Activated CD8-positive, alpha-beta T cell treated with anti-CD3 and anti-CD28 coated beads for 36 hours (primary cell): ENCODE measurements around the gene WDR20. TPM values are rescaled to one million over a fixed set of nuclear protein-coding genes. Genes with fewer than 3 reads are reported as not detected.

Experiments
- ATAC-seq: fragments of 200-7000 bp; cut with Tn5 transposase; one replicate; pipeline ENCODE4 v1.10.0; 2021; ENCODE audit warnings: mild to moderate bottlenecking, moderate library complexity
- CTCF ChIA-PET: fragments of 350-600 bp; sonication (Branson Sonifier 250); formaldehyde crosslinking; loops from one replicate; lab custom pipeline; 2021; ENCODE audit warnings: antibody characterized with exemption; lab: Charles Lee
- POLR2A ChIA-PET: fragments of 350-600 bp; sonication (Branson Sonifier 250); formaldehyde crosslinking; loops from one replicate; lab custom pipeline; 2021; ENCODE audit warnings: antibody characterized with exemption; lab: Charles Lee
- DNase-seq: peaks from one replicate; pipeline ENCODE4 v3.0.0-alpha.2; 2020
- H3K27ac Mint-ChIP-seq: one replicate; pipeline ENCODE4 v1.8.0; 2021; ENCODE audit warnings: mild to moderate bottlenecking, mixed read lengths
- H3K27me3 Mint-ChIP-seq: one replicate; pipeline ENCODE4 v1.8.0; 2021; ENCODE audit warnings: mixed read lengths
- H3K36me3 Mint-ChIP-seq: one replicate; pipeline ENCODE4 v1.8.0; 2021; ENCODE audit warnings: low read depth, mixed read lengths
- H3K4me1 Mint-ChIP-seq: one replicate; pipeline ENCODE4 v1.8.0; 2021; ENCODE audit warnings: low read depth, mixed read lengths
- H3K4me3 Mint-ChIP-seq: one replicate; pipeline ENCODE4 v1.8.0; 2021; ENCODE audit warnings: mild to moderate bottlenecking, moderate library complexity, mixed read lengths
- H3K9me3 Mint-ChIP-seq: one replicate; pipeline ENCODE4 v1.8.0; 2021; ENCODE audit warnings: mixed read lengths
- intact Hi-C: fragments of 100-400 bp; cut with micrococcal nuclease; formaldehyde crosslinking; loops from one replicate; pipeline ENCODE4 v1.10.0; 2022
- total RNA-seq, 2 experiments: library from RNA; stranded (reverse); gene quantifications; one replicate each; pipeline ENCODE4 v1.2.3, GENCODE V29; 2021
- TF ChIP-seq, protein P1 (sequence below): fragments of 200-600 bp; IDR thresholded peaks from one replicate; pipeline ENCODE4 v1.8.0; 2022; ENCODE audit warnings: antibody characterized with exemption, mild to moderate bottlenecking

The WDR20 gene
- total RNA-seq, 2 experiments from 2014 or later = 18.5 to 21.6 TPM

GRCh38 chr14:102203382-102203781, 63.7 kb downstream of the WDR20 start:
- ChIA-PET CTCF (no interaction called here), POLR2A (no interaction called here)
- intact Hi-C loops = no loop called here
- no peak for ATAC-seq
- peaks cover 24% of the 10 kb centered on the region for H3K36me3 Mint-ChIP-seq
- peaks cover 46% of the 10 kb centered on the region for H3K4me1 Mint-ChIP-seq
- no peaks in the 10 kb centered on the region for H3K27me3 Mint-ChIP-seq
- no peak overlapping the region for H3K27ac Mint-ChIP-seq
- DNase-seq = no peak
- no peaks in the 10 kb centered on the region for H3K9me3 Mint-ChIP-seq
- TF ChIP-seq, protein P1, sequence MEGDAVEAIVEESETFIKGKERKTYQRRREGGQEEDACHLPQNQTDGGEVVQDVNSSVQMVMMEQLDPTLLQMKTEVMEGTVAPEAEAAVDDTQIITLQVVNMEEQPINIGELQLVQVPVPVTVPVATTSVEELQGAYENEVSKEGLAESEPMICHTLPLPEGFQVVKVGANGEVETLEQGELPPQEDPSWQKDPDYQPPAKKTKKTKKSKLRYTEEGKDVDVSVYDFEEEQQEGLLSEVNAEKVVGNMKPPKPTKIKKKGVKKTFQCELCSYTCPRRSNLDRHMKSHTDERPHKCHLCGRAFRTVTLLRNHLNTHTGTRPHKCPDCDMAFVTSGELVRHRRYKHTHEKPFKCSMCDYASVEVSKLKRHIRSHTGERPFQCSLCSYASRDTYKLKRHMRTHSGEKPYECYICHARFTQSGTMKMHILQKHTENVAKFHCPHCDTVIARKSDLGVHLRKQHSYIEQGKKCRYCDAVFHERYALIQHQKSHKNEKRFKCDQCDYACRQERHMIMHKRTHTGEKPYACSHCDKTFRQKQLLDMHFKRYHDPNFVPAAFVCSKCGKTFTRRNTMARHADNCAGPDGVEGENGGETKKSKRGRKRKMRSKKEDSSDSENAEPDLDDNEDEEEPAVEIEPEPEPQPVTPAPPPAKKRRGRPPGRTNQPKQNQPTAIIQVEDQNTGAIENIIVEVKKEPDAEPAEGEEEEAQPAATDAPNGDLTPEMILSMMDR = no peak
- H3K4me3 Mint-ChIP-seq = no peak overlapping the region

DNA sequence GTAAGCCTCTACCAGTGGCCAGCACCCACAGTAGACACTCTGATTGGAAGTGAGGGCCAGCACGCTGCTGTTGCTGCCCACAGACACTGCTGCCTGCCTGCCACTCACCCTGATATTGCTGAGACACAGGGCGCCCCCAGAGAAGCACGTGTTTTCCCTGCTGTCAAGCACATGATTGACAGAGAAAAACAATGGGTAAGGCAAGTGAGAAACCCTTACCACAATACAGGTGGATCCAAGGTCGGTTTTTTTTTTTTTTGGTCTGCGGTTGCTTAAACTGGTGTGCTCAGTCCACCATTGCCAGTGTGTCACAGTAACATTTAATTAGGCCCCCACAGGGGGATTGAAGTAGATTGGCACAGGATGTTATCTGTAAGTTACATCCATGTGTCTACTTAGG, 65.9 kb downstream of the WDR20 start:
- TF ChIP-seq, protein P1 = no peak
- no peaks in the 10 kb centered on the region for H3K27me3 Mint-ChIP-seq
- H3K27ac Mint-ChIP-seq = no peak overlapping the region
- no peak overlapping the region for H3K4me3 Mint-ChIP-seq
- CTCF ChIA-PET = no interaction called here
- DNase-seq (no peak), ATAC-seq (peak; percentile 13)
- H3K36me3 Mint-ChIP-seq = peaks cover 14% of the 10 kb centered on the region
- no peaks in the 10 kb centered on the region for H3K9me3 Mint-ChIP-seq
- peaks cover 25% of the 10 kb centered on the region for H3K4me1 Mint-ChIP-seq
- intact Hi-C loops = no loop called here
- POLR2A ChIA-PET = no interaction called here

DNA sequence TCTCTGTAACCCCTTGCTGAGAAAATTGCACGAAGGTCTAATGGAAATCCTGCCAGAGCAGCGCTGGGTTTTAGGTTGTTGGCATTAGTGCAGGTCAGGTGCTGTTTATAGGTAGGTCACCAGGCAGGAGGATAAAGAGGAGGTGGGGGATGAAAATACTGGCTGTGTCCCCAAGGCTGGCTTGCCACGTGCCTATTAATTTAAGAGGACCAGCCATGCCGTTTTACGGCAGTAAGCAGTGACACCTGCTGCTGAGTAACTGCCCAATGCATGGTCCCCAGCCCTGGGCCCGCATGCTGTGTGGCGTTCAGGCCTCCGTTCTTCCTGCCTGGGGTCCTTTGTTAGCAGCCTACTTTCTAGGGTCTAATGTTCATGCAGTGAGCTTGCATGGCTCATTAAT, 67.2 kb downstream of the WDR20 start:
- TF ChIP-seq, protein P1 = no peak
- Mint-ChIP-seq H3K27me3 (no peaks in the 10 kb centered on the region), H3K4me3 (no peak overlapping the region), H3K36me3 (peaks cover 14% of the 10 kb centered on the region), H3K9me3 (no peaks in the 10 kb centered on the region), H3K4me1 (peaks cover 12% of the 10 kb centered on the region), H3K27ac (no peak overlapping the region)
- no peak for ATAC-seq
- no peak for DNase-seq
- POLR2A ChIA-PET = no interaction called here
- CTCF ChIA-PET = interaction anchor here (1.1 kb wide), 1 partner anchor 23 kb away, joined by 3 read pairs; no protein-coding TSS in a partner anchor
- intact Hi-C loops = no loop called here

DNA sequence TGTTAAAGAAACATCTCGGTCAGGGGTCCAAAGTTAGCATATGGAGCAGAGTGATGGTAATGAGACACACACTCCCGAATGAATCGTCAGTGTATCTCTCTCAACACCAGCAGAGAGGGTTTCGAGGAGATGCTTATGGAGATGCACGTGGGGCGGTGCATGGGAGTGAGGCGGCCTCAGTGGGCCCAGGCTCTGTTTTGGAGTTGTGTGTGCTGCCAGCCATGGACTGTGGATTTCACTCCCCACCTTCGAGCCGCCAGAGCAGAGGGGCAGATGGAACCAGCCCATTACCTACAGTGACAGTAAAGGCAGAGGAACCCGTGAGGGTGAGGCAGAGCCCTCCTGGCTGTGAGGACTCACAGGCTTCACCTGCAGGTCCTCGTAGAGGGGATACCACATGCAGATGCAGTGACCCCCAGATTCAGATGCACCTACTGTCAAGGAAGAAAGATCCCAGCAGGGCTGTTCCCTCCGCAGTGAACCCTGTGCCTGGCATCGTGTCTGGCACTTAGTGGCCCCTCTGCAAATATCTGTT, 68.2 kb downstream of the WDR20 start:
- Mint-ChIP-seq H3K27ac (no peak overlapping the region), H3K4me1 (peaks cover 8% of the 10 kb centered on the region), H3K27me3 (no peaks in the 10 kb centered on the region), H3K36me3 (peaks cover 14% of the 10 kb centered on the region), H3K9me3 (no peaks in the 10 kb centered on the region), H3K4me3 (no peak overlapping the region)
- DNase-seq (no peak), ATAC-seq (no peak)
- TF ChIP-seq, protein P1 = no peak
- intact Hi-C loops = no loop called here
- POLR2A ChIA-PET = no interaction called here
- CTCF ChIA-PET = interaction anchor here (1.1 kb wide), 1 partner anchor 23 kb away, joined by 3 read pairs; no protein-coding TSS in a partner anchor

DNA sequence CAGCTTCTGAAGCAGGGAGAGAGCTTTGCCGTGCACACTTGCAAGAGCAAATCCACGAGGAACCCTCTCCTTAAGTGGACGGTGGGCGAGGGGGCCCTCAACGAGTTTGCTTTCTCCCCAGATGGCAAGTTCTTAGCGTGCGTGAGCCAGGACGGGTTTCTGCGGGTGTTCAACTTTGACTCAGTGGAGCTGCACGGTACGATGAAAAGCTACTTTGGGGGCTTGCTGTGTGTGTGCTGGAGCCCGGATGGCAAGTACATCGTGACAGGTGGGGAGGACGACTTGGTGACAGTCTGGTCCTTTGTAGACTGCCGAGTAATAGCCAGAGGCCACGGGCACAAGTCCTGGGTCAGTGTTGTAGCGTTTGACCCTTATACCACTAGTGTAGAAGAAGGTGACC, 69.0 kb downstream of the WDR20 start:
- DNase-seq = no peak
- no peak overlapping the region for H3K4me3 Mint-ChIP-seq
- CTCF ChIA-PET = no interaction called here
- TF ChIP-seq, protein P1 = no peak
- H3K27me3 Mint-ChIP-seq = no peaks in the 10 kb centered on the region
- peaks cover 14% of the 10 kb centered on the region for H3K36me3 Mint-ChIP-seq
- intact Hi-C loops = no loop called here
- no peak overlapping the region for H3K27ac Mint-ChIP-seq
- peaks cover 7% of the 10 kb centered on the region for H3K4me1 Mint-ChIP-seq
- POLR2A ChIA-PET = no interaction called here
- ATAC-seq = no peak
- H3K9me3 Mint-ChIP-seq = no peaks in the 10 kb centered on the region
